H1 (cell line): ENCODE measurements around the gene MRC2. TPM values are rescaled to one million over a fixed set of nuclear protein-coding genes. Genes with fewer than 3 reads are reported as not detected.
"Not testable (repeated sequence)": the region's sequence is repeated elsewhere in the genome, so short reads cannot be mapped to it uniquely, and the experiment has no call there.

Experiments used
- CTCF ChIA-PET: fragments of 300-600 bp; sonication (Branson Sonifier 250); formaldehyde crosslinking; loops from one replicate; lab custom pipeline; 2021; ENCODE audit not compliant: partially characterized antibody; lab: Charles Lee
- POLR2A ChIA-PET: fragments of 300-600 bp; sonication (Branson Sonifier 250); formaldehyde crosslinking; loops from one replicate; lab custom pipeline; 2021; ENCODE audit warnings: inconsistent platforms; ENCODE audit not compliant: partially characterized antibody; lab: Charles Lee
- DNase-seq, 2 experiments: peaks; one replicate each; pipeline versions ENCODE4 v3.0.0 to v3.0.0-alpha.2; 2010 to 2022; ENCODE audit warnings: low spot score in 2 of 2, low read depth in 1 of 2, mixed read lengths in 1 of 2
- FAIRE-seq: peaks from 2 replicates; lab custom pipeline; 2011; peaks lifted over from hg19 to GRCh38; lab: Jason Lieb, UNC
- H2AFZ ChIP-seq: 2 replicates; pipeline ENCODE4 v1.8.1; 2012; ENCODE audit warnings: low read length, inconsistent platforms
- H2AK5ac ChIP-seq: 2 replicates; pipeline ENCODE4 v1.6.1; 2013; ENCODE audit warnings: low read depth, low read length
- H2BK120ac ChIP-seq: replicated peaks from 2 replicates; pipeline ENCODE3; 2013; ENCODE audit warnings: low read depth, low read length, inconsistent platforms
- H2BK12ac ChIP-seq: 2 replicates; pipeline ENCODE4 v1.6.1; 2013; ENCODE audit warnings: low read depth, low read length
- H2BK15ac ChIP-seq: 2 replicates; pipeline ENCODE4 v1.6.1; 2013; ENCODE audit warnings: low read length
- H2BK20ac ChIP-seq: 2 replicates; pipeline ENCODE4 v1.6.1; 2013; ENCODE audit warnings: low read length
- H2BK5ac ChIP-seq: 2 replicates; pipeline ENCODE4 v1.6.1; 2013; ENCODE audit warnings: low read depth, low read length
- H3K14ac ChIP-seq: 2 replicates; pipeline ENCODE4 v1.6.1; 2013; ENCODE audit warnings: inconsistent platforms; ENCODE audit not compliant: insufficient read length
- H3K18ac ChIP-seq: 2 replicates; pipeline ENCODE4 v1.6.1; 2013; ENCODE audit warnings: low read length; ENCODE audit errors: extremely low read depth
- H3K23ac ChIP-seq: 2 replicates; pipeline ENCODE4 v1.6.1; 2013; ENCODE audit warnings: inconsistent platforms; ENCODE audit not compliant: insufficient read length
- H3K23me2 ChIP-seq: 2 replicates; pipeline ENCODE4 v1.6.1; 2013; ENCODE audit warnings: low read depth, low read length
- H3K27ac ChIP-seq: 2 replicates; pipeline ENCODE4 v1.6.1; 2011; ENCODE audit warnings: low read depth, low read length, inconsistent platforms
- H3K27me3 ChIP-seq, 4 experiments: replicated peaks in 1 of 4; 1 replicate in 1 of 4; 2 replicates in 3 of 4; pipeline versions ENCODE4 v1.6.1 to v1.8.1; 2011 to 2013; ENCODE audit warnings: low read length in 3 of 4, mild to moderate bottlenecking in 3 of 4, inconsistent platforms in 2 of 4, mixed read lengths in 2 of 4, moderate library complexity in 1 of 4; ENCODE audit not compliant: control insufficient read depth in 3 of 4, insufficient read depth in 3 of 4; ENCODE audit errors: extremely low read depth in 1 of 4
- H3K36me3 ChIP-seq, 4 experiments: 2 replicates each; pipeline versions ENCODE4 v1.6.1 to v1.8.1; 2011 to 2013; ENCODE audit warnings: mild to moderate bottlenecking in 4 of 4, low read length in 3 of 4, moderate library complexity in 2 of 4, control low read depth in 1 of 4, inconsistent platforms in 1 of 4; ENCODE audit not compliant: insufficient read depth in 4 of 4, control insufficient read depth in 2 of 4
- H3K4ac ChIP-seq: replicated peaks from 2 replicates; pipeline ENCODE3; 2013; ENCODE audit warnings: low read length, low read depth, mixed read lengths, inconsistent platforms; ENCODE audit not compliant: insufficient read length
- H3K4me1 ChIP-seq, 4 experiments: replicated peaks in 1 of 4; 1 replicate in 1 of 4; 2 replicates in 3 of 4; pipeline versions ENCODE4 v1.6.1 to v1.8.1; 2011 to 2013; ENCODE audit warnings: low read length in 3 of 4, inconsistent platforms in 2 of 4, mixed read lengths in 1 of 4; ENCODE audit not compliant: insufficient read depth in 4 of 4, control insufficient read depth in 3 of 4
- H3K4me2 ChIP-seq, 2 experiments: 2 replicates each; pipeline versions ENCODE4 v1.6.1 to v1.8.1; 2011 to 2013; ENCODE audit warnings: low read depth in 2 of 2, low read length in 2 of 2, control low read depth in 1 of 2, inconsistent platforms in 1 of 2, mild to moderate bottlenecking in 1 of 2; ENCODE audit not compliant: insufficient read depth in 1 of 2
- H3K4me3 ChIP-seq, 4 experiments: fragments of 200-600, 300-600 bp in 1 of 4; sonication (generic), shearing (Covaris generic), sonication (Bioruptor Twin) in 1 of 4; 2 replicates each; pipeline versions ENCODE4 v1.5.1 to v1.8.1; 2011 to 2016; ENCODE audit warnings: low read length in 4 of 4, low read depth in 3 of 4, control low read depth in 2 of 4, inconsistent platforms in 2 of 4, mild to moderate bottlenecking in 2 of 4, mixed read lengths in 1 of 4, moderate library complexity in 1 of 4; ENCODE audit not compliant: insufficient read depth in 2 of 4; ENCODE audit errors: extremely low read depth in 1 of 4
- H3K56ac ChIP-seq: replicated peaks from 2 replicates; pipeline ENCODE3; 2013; ENCODE audit warnings: low read depth, mild to moderate bottlenecking, mixed read lengths, low read length, inconsistent platforms; ENCODE audit not compliant: insufficient read length
- H3K79me1 ChIP-seq: 2 replicates; pipeline ENCODE4 v1.6.1; 2013; ENCODE audit warnings: low read depth, low read length, control low read depth
- H3K79me2 ChIP-seq, 2 experiments: 2 replicates each; pipeline versions ENCODE4 v1.6.1 to v1.8.1; 2012 to 2013; ENCODE audit warnings: low read length in 2 of 2, mild to moderate bottlenecking in 2 of 2, inconsistent platforms in 1 of 2; ENCODE audit not compliant: insufficient read depth in 2 of 2, control insufficient read depth in 1 of 2
- H3K9ac ChIP-seq, 4 experiments: replicated peaks in 1 of 4; 1 replicate in 1 of 4; 2 replicates in 3 of 4; pipeline versions ENCODE4 v1.6.1 to v1.8.1; 2011 to 2013; ENCODE audit warnings: low read depth in 3 of 4, low read length in 3 of 4, control low read depth in 2 of 4, mild to moderate bottlenecking in 2 of 4, moderate library complexity in 2 of 4, inconsistent platforms in 1 of 4; ENCODE audit errors: extremely low read depth in 1 of 4
- H3K9me3 ChIP-seq, 2 experiments: 2 replicates each; pipeline versions ENCODE4 v1.6.1 to v1.8.1; 2012 to 2013; ENCODE audit warnings: mild to moderate bottlenecking in 2 of 2, moderate library complexity in 2 of 2, control low read depth in 1 of 2, inconsistent platforms in 1 of 2, low read depth in 1 of 2, low read length in 1 of 2, mixed read lengths in 1 of 2; ENCODE audit not compliant: insufficient read depth in 2 of 2
- H4K20me1 ChIP-seq, 2 experiments: replicated peaks in 1 of 2; 2 replicates each; pipeline versions ENCODE3 to v1.8.1; 2011 to 2013; ENCODE audit warnings: inconsistent platforms in 2 of 2, low read length in 2 of 2, mild to moderate bottlenecking in 1 of 2; ENCODE audit not compliant: insufficient read depth in 2 of 2, control insufficient read depth in 1 of 2
- H4K5ac ChIP-seq: 2 replicates; pipeline ENCODE4 v1.6.1; 2013; ENCODE audit warnings: low read length, low read depth, mixed read lengths, inconsistent platforms; ENCODE audit not compliant: insufficient read length
- H4K8ac ChIP-seq: 2 replicates; pipeline ENCODE4 v1.8.0; 2013; ENCODE audit warnings: mild to moderate bottlenecking, moderate library complexity, low read length, inconsistent platforms; ENCODE audit not compliant: insufficient read depth; ENCODE audit errors: extremely low read depth
- H4K91ac ChIP-seq: replicated peaks from 2 replicates; pipeline ENCODE3; 2013; ENCODE audit warnings: low read length, mixed read lengths, inconsistent platforms; ENCODE audit not compliant: insufficient read length
- WGBS, 2 experiments: shearing (Covaris generic) in 1 of 2; methylation state at CpG; one replicate each; pipeline versions ENCODE4 v1.1.6 to v1.1.7; 2013 to 2015; ENCODE audit warnings: low lambda C conversion rate in 2 of 2, mixed read lengths in 2 of 2, inconsistent platforms in 1 of 2, low coverage in 1 of 2, missing lambda C conversion rate in 1 of 2; ENCODE audit not compliant: insufficient replicate concordance in 2 of 2, insufficient coverage in 1 of 2, insufficient read length in 1 of 2; ENCODE audit errors: extremely low coverage in 1 of 2, missing lambda C conversion rate in 1 of 2; 5-methylcytosine and 5-hydroxymethylcytosine counted together
- polyA plus RNA-seq, 7 experiments: library from polyadenylated mRNA; depleted of rRNA in 3 of 7; stranded (reverse) in 5 of 7; unstranded in 2 of 7; fragments of >200 nt in 5 of 7; fragments of 200-250 nt in 2 of 7; gene quantifications; 1 replicate in 5 of 7; 2 replicates in 1 of 7; 4 replicates in 1 of 7; pipeline versions ENCODE4 v1.2.1 to v1.2.3, GENCODE V29; 2011 to 2013; ENCODE audit warnings: missing spikeins in 2 of 7, mixed read lengths in 2 of 7
- total RNA-seq: library from RNA; stranded (reverse); fragmentation: NEBNext Ultra II Directional; extraction: Animal tissue kit (Norgen Biotek cat#: 25700); gene quantifications from 2 replicates; pipeline ENCODE4 v1.2.1, GENCODE V29; 2021

MRC2 gene
- total and polyA plus RNA-seq, 2 of the 8 experiments (the other 6 are each of a cell fraction or from before 2014, with no cell fraction given): 7.0 to 24.2 TPM

GRCh38 chr17:62603783-62604182 lies 23.7 kb upstream of the MRC2 start:
- not testable (repeated sequence) for FAIRE-seq, H3K14ac ChIP-seq, H2BK12ac ChIP-seq, H3K9me3 ChIP-seq, H3K23me2 ChIP-seq, H3K27ac ChIP-seq, H3K56ac ChIP-seq, H3K27me3 ChIP-seq, H3K4me2 ChIP-seq, H4K91ac ChIP-seq, H2BK20ac ChIP-seq, H3K4me3 ChIP-seq, H2BK15ac ChIP-seq, H2AFZ ChIP-seq, H3K79me1 ChIP-seq, H3K79me2 ChIP-seq, H3K4ac ChIP-seq, H4K20me1 ChIP-seq, H3K18ac ChIP-seq, H4K5ac ChIP-seq, H3K4me1 ChIP-seq, H3K23ac ChIP-seq, H2BK5ac ChIP-seq, H2AK5ac ChIP-seq, H2BK120ac ChIP-seq, H3K9ac ChIP-seq, H4K8ac ChIP-seq, DNase-seq
- ChIA-PET CTCF (interaction anchor here (1.0 to 1.4 kb wide), 2 partner anchors 10 to 12 kb away, joined by 3 to 4 read pairs; no protein-coding TSS in a partner anchor), POLR2A (interaction anchor here (1.6 kb wide), 1 partner anchor 10 kb away, joined by 4 read pairs; no protein-coding TSS in a partner anchor)
- 96% methylated on average over 6 of the region's 6 CpGs; no CpG with 5 or more reads in 1 of the 2 experiments for WGBS, 2 experiments
- H3K36me3 ChIP-seq: peaks cover 8 to 73% (median 30%) of the 10 kb centered on the region in 4 experiments; a peak in 7 of 8 replicates
